Keratinocyte (primary cell): Measurements from ENCODE around the gene SMURF2. TPM values are rescaled to one million over a fixed set of nuclear protein-coding genes. Genes with fewer than 3 reads are reported as not detected.

Experiments used
- DNase-seq: peaks from one replicate; pipeline ENCODE4 v3.0.0-alpha.2; 2011; ENCODE audit warnings: low read depth, missing footprints, low spot score
- FAIRE-seq: peaks from 2 replicates; lab custom pipeline; 2011; peaks lifted over from hg19 to GRCh38; lab: Jason Lieb, UNC
- H2AFZ ChIP-seq: 2 replicates; pipeline ENCODE4 v1.6.0; 2012; ENCODE audit warnings: low read length, control low read depth, inconsistent platforms; ENCODE audit not compliant: control insufficient read depth
- H3K27ac ChIP-seq: 2 replicates; pipeline ENCODE4 v1.5.1; 2011; ENCODE audit warnings: low read length; ENCODE audit not compliant: control insufficient read depth, insufficient read depth
- H3K27me3 ChIP-seq: 3 replicates; pipeline ENCODE4 v1.6.0; 2011; ENCODE audit warnings: low read length; ENCODE audit not compliant: control insufficient read depth, insufficient read depth; ENCODE audit errors: extremely low read depth
- H3K36me3 ChIP-seq, 2 experiments: 2 replicates in 1 of 2; 3 replicates in 1 of 2; pipeline ENCODE4 v1.5.1; 2011; ENCODE audit warnings: low read length in 2 of 2, mild to moderate bottlenecking in 1 of 2; ENCODE audit not compliant: control insufficient read depth in 2 of 2, insufficient read depth in 2 of 2; ENCODE audit errors: extremely low read depth in 1 of 2
- H3K4me1 ChIP-seq: 3 replicates; pipeline ENCODE4 v1.5.1; 2011; ENCODE audit warnings: low read length; ENCODE audit not compliant: control insufficient read depth, insufficient read depth; ENCODE audit errors: extremely low read depth
- H3K4me2 ChIP-seq: 3 replicates; pipeline ENCODE4 v1.6.0; 2011; ENCODE audit warnings: low read depth, low read length; ENCODE audit not compliant: control insufficient read depth, insufficient read depth; ENCODE audit errors: extremely low read depth
- H3K4me3 ChIP-seq, 3 experiments: fragments of 200-600 bp in 1 of 3; sonication (generic) in 1 of 3; 2 replicates in 2 of 3; 3 replicates in 1 of 3; pipeline ENCODE4 v1.5.1; 2011 to 2016; ENCODE audit warnings: low read length in 3 of 3, mild to moderate bottlenecking in 3 of 3, control low read depth in 2 of 3, inconsistent platforms in 1 of 3, low read depth in 1 of 3, mixed read lengths in 1 of 3, mixed run types in 1 of 3, moderate library complexity in 1 of 3; ENCODE audit not compliant: control insufficient read depth in 2 of 3, insufficient read depth in 2 of 3; ENCODE audit errors: extremely low read depth in 1 of 3
- H3K79me2 ChIP-seq: 2 replicates; pipeline ENCODE4 v1.6.0; 2012; ENCODE audit warnings: low read length; ENCODE audit not compliant: control insufficient read depth, insufficient read depth
- H3K9ac ChIP-seq: 3 replicates; pipeline ENCODE4 v1.6.0; 2011; ENCODE audit warnings: low read length; ENCODE audit not compliant: control insufficient read depth, insufficient read depth; ENCODE audit errors: extremely low read depth
- H3K9me1 ChIP-seq: 3 replicates; pipeline ENCODE4 v1.6.0; 2011; ENCODE audit warnings: low read length; ENCODE audit not compliant: control insufficient read depth, insufficient read depth; ENCODE audit errors: extremely low read depth
- H3K9me3 ChIP-seq: 2 replicates; pipeline ENCODE4 v1.5.1; 2012; ENCODE audit warnings: low read depth, low read length; ENCODE audit not compliant: control insufficient read depth
- H4K20me1 ChIP-seq: 3 replicates; pipeline ENCODE4 v1.6.0; 2011; ENCODE audit warnings: low read length; ENCODE audit not compliant: control insufficient read depth, insufficient read depth; ENCODE audit errors: extremely low read depth
- CTCF ChIP-seq, 3 experiments: IDR thresholded peaks in 1 of 3; conservative IDR thresholded peaks in 1 of 3; optimal IDR thresholded peaks in 1 of 3; 2 replicates in 2 of 3; 3 replicates in 1 of 3; pipeline versions ENCODE3 to v1.5.1; 2011; ENCODE audit warnings: low read length in 3 of 3, mild to moderate bottlenecking in 3 of 3, moderate library complexity in 2 of 3, control low read depth in 1 of 3, inconsistent platforms in 1 of 3; ENCODE audit not compliant: insufficient read depth in 2 of 3; ENCODE audit errors: extremely low read depth in 1 of 3
- EZH2 ChIP-seq: IDR thresholded peaks from one replicate; pipeline ENCODE4 v1.6.1; 2012; ENCODE audit warnings: inconsistent platforms, mild to moderate bottlenecking, low read length, moderate library complexity
- dilution Hi-C: fragments of 300-500 bp; cut with MboI; formaldehyde crosslinking; loops from one replicate; pipeline ENCODE4 v1.7.0; 2020; ENCODE audit warnings: low sequenced_read_pairs; ENCODE audit not compliant: extremely low pct_ligation_motif_present
- polyA plus RNA-seq, 5 experiments: library from polyadenylated mRNA; depleted of rRNA in 3 of 5; stranded (reverse) in 3 of 5; stranded (forward) in 1 of 5; unstranded in 1 of 5; fragments of >200 nt; gene quantifications; 1 replicate in 1 of 5; 2 replicates in 3 of 5; 3 replicates in 1 of 5; pipeline versions ENCODE4 v1.2.1 to v1.2.3, GENCODE V29; 2011 to 2012; ENCODE audit warnings: missing spikeins in 2 of 5, low read depth in 1 of 5, low replicate concordance in 1 of 5

SMURF2 gene
- polyA plus RNA-seq, 1 donor (not counting 4 experiments of a cell fraction or from before 2014, with no cell fraction given): 128 TPM

GRCh38 chr17:64626827-64627226 is 35.3 kb downstream of the SMURF2 start:
- peaks cover 73% of the 10 kb centered on the region for H4K20me1 ChIP-seq

DNA sequence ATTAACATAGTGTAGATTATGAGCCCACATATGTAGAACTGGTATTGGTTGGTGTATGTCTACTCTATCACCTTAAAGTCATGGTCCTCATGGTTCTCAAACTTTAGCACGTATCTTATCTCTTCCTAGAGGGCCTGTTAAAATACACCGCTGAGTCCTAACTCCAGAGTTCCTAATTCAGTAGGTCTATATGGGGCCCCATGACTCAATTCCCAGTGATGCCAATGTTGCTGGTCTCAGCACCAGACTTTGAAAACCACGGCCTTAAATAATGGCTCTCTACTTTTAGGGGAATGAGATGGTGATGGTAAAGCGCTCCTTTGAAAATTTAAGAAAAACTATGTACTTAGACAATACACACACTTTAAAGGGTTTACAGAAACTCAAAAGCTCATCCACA is 36.6 kb downstream of the SMURF2 start:
- no peaks in the 10 kb centered on the region for H3K9me3 ChIP-seq
- FAIRE-seq (no peak), DNase-seq (no peak)
- peaks cover 1 to 25% of the 10 kb centered on the region in 2 experiments for H3K36me3 ChIP-seq
- peaks cover 8% of the 10 kb centered on the region for H3K9me1 ChIP-seq
- peaks cover 58% of the 10 kb centered on the region for H3K4me1 ChIP-seq
- no peaks in the 10 kb centered on the region for H3K27me3 ChIP-seq
- H3K4me2 ChIP-seq: peak overlapping the region; percentile 9
- dilution Hi-C loops: no loop called here
- TF ChIP-seq EZH2: no peak
- no peak for TF ChIP-seq CTCF (optimal IDR thresholded peaks at IDR 0.05 in 1 of 3, IDR thresholded peaks at IDR 0.05 in 1 of 3, conservative IDR thresholded peaks at IDR 0.05 in 1 of 3; ENCODE audit: extremely low read depth in 1 of 3, insufficient read depth in 2 of 3, low read length in 3 of 3)
- peaks cover 95% of the 10 kb centered on the region for H3K79me2 ChIP-seq
- H3K27ac ChIP-seq: no peak overlapping the region
- H3K4me3 ChIP-seq: no peak overlapping the region
- peaks cover 71% of the 10 kb centered on the region for H4K20me1 ChIP-seq
- no peak overlapping the region for H2AFZ ChIP-seq
- H3K9ac ChIP-seq: no peak overlapping the region

More at GRCh38 chr17:64626827-64627226, 35.3 kb downstream of the SMURF2 start:
- Histone ChIP-seq H3K9me1 (peaks cover 10% of the 10 kb centered on the region), H2AFZ (no peak overlapping the region), H3K27me3 (no peaks in the 10 kb centered on the region), H3K4me2 (no peak overlapping the region), H3K4me1 (peaks cover 58% of the 10 kb centered on the region), H3K27ac (no peak overlapping the region), H3K4me3 (no peak overlapping the region), H3K9ac (no peak overlapping the region), H3K36me3 (peaks cover 3 to 25% of the 10 kb centered on the region in 2 experiments), H3K79me2 (peaks cover 98% of the 10 kb centered on the region), H3K9me3 (no peaks in the 10 kb centered on the region)
- dilution Hi-C loops: no loop called here
- FAIRE-seq: no peak
- no peak for TF ChIP-seq EZH2
- no peak for TF ChIP-seq CTCF (optimal IDR thresholded peaks at IDR 0.05 in 1 of 3, IDR thresholded peaks at IDR 0.05 in 1 of 3, conservative IDR thresholded peaks at IDR 0.05 in 1 of 3; ENCODE audit: extremely low read depth in 1 of 3, insufficient read depth in 2 of 3, low read length in 3 of 3)
- DNase-seq: no peak
